ENCODE results near the gene NPIPB6.

Gene NPIPB6

DNA sequence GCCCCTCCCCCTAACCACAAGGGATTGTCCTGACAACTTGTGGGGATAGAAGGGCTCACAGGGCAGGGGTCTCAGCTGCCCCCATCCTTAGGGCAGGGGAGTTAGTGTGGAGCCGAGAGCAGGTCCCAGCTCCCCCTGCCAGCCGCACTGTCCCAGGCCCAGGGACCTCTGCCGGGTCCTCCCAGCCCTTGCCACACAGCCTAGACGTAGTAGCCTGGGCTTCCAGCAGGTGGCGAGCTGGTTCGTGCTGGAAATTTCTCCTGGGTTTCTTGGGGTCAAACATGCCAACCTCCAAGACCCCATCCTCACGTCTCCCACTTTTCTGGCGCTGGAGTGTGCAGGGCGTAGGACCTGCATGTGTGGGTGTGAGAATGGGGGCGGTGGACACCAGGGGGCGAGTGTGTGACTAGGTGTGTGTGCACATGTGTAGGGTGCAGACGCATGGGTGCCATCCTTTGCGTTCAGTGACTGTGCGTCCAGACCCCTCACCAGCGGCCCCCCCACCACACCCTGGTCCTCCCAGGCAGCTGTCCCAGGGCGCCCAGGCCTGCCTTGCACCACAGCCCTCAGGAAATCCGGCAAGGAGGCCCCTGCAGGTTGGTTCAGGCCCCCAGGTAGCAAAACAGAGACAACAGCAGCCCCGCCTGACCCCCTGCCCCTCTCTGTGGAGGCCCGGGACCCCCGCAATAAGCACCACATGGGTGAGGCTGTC, 41.5 kb downstream of the NPIPB6 start:
- peak; percentile 11 for DNase-seq

DNA sequence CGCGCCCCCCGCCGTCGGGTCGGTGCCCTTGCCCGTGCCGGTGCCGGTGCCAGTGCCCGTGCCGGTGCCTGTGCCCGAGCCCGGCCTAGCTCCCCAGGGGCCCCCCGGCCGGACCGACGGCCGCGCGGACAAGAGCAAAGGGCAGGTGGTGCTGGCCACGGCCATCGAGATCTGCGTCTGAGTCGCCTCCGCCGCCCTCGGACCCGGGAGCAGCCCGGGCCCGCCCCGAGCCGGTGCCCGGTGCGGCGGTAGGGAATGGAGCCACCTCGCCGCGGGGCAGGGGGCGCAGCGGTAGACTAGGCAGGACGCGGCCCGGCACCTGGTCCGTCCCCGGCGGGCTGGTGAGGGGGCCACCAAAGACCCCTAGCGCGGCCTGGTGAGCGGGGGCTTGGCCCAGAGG, 42.6 kb downstream of the NPIPB6 start:
- DNase-seq, result no peak

DNA sequence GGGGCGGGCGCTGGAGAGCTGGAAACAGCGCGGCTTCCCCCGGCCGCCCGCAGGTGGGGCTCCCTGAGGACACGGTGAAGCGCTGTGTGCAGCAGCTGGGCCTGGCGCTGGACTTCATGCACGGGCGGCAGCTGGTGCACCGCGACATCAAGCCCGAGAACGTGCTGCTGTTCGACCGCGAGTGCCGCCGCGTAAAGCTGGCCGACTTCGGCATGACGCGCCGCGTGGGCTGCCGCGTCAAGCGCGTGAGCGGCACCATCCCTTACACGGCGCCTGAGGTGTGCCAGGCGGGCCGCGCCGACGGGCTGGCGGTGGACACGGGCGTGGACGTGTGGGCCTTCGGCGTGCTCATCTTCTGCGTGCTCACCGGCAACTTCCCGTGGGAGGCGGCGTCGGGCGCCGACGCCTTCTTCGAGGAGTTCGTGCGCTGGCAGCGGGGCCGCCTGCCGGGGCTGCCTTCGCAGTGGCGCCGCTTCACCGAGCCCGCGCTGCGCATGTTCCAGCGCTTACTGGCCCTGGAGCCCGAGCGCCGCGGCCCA, 43.2 kb downstream of the NPIPB6 start:
- DNase-seq, result no peak

DNA sequence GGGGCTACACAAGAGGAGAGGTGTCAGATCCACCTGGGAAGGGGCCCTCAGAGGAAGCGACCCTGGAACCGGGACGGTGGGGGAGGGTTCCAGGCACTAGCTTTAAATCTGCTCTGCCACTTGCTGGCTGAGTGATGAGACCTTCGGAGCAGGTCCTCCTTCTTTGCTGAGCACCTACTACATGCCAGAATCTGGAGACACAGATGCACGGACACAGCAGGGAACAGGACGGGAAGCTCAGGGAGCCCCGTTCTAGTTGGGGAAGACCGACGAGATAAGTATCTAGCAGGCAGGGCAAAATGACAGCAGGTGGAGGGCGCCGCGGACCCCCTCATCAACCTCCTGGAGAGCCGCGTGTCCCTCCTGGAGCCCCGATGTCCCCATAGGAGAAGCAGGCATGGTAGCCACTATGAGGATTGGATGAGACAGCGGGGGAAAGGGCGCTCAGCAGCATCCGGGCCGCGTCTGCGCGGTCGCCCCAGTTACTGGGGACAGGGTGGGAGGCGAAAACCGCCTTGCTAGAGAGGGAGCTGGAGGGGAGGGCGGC, 43.8 kb downstream of the NPIPB6 start:
- DNase-seq, result no peak

DNA sequence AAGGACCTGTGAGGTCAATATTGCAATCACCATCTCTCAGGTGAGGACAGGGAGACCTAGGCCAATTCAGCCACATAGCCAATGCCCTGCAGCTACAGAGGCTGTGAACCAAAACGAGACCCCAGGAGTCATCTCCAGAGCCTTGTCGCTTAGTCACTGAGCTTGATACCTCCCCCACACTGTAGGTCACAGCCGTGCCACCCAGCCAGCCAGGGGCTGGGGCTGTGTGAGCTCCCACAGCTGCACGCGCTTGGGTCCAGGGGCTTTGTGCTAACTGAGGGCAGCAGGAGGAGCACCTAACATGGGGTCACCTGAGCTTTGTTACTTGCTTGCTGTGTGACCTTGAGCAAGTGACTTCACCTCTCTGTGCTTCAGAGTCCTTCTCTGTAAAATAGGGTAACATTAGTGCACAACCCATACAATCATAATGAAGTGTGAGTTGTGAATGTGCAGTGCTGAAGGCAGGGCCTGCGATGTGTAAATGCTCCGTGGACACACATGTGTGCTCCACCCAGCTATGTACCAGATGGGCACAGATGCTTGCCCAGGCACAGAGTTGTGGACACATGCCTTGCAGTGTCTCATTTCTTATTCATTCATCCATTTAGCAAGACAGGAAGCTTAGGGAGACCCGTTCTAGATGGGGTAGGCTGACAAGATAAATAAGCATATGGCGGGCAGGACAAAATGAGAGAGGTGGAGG, 45.1 kb downstream of the NPIPB6 start:
- DNase-seq, result no peak

DNA sequence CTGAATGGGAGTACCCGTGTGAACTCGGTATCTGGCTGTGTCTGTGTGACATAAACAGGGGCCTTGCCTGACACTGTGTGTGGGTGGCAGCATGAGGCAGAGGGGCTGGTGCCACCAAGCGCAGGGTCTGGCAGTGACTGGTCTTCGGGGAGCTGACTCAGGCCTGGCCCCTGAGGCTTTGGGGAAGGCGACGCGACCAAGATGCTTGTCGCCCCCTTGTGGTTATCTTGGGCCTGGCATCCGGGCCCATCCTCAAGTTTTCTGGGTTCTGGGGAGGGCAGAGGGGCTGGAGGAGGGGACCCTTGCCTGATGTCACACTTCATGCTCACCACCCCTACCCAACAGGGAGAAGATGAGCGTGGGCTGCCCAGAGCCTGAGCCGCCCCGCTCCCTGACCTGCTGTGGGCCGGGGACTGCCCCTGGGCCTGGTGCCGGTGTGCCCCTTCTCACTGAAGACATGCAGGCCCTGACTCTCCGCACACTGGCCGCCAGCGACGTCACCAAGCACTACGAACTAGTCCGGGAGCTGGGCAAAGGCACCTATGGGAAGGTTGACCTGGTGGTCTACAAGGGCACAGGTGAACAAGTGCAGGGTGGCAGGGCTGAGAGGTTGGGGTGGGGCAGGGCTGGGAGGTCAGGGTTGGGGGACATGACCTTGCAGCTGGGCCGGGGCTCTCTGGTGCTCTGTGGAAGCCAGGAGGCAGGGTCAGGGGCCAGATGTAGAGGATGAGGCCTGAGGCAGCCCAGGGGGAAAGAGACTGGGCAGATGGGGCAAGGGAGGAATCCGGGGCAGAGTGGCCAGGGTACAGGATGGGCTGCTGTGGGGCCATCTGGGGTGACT, 46.0 kb downstream of the NPIPB6 start:
- DNase-seq, result peak; percentile 26

DNA sequence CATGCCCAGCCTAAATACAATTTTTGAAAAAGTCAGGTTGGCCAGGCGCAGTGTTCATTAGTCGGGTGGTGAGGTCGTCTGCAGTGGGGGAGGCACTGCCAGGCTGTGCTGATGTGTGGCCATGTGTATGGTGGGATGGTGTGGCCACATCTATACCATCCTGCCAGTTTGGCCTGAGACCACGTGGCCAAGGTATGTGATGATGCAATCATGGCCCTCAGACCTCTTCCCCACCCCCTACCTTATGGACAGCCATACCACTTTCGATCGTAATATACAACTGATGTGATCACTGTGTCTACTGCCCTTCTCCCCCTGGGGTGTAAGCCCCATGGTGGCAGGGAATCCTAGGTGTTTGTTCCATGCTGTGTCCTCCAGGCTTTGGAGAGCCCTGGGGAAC, 47.3 kb downstream of the NPIPB6 start:
- no peak for DNase-seq

DNA sequence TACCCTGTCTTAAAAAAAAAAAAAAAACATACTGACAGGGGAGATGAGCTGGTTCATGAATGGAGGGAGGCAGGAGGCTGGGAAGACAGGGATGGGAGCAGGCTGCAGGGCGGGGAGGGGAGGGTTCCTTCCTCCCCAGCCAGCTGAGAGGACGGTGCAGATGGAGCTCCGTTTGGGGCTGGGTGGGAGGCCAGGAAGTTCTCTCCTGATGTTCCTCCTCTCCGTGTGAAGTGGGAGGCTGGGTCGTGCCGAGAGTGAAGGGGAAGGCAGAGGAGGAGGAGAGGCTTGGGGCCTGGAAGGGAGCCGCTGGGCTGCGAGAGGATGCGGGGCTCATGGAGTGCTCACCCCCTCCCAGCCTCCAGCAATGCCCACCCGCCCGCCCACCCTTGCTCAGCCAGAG, 49.7 kb downstream of the NPIPB6 start:
- DNase-seq, result no peak

DNA sequence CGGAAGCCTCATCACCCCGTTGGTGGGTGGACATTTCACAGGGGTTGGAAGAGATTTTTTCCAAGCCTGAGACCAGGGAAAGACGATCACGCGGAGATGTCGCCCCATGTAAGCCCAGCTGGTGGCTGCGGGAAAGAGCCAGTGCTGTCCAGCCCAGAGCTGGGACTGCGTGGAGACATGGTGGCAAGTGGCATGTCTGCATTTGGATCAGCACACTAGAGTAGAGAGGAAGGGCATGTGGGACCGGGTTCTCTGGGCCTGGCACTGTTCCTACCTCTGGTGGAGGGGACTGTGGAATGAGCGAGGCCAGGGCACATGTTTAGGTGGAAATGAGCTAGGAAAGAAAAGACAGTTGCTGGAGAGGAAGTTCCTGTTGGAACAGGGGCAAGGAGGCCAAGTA, 51.0 kb downstream of the NPIPB6 start:
- no peak for DNase-seq

DNA sequence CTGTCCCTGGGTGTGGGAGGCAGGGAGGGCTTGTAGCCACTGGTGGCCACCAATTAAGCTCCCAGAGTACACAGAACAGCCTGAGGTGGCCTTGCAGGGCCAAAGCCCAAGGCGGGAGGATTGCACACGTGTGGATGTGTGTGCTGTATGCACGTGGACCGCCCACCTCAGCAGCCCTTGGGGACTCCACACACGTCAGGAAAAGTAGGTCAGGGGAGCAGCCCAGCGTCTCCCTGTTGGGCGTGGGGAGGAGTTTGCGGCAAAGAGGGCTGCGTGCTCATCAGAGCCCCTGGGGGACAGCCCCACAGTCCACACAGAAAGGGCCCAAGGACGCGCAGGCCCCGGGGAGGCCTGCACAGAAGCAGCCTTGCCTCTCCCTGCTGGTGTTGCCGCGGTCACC, 51.4 kb downstream of the NPIPB6 start:
- DNase-seq, result no peak

DNA sequence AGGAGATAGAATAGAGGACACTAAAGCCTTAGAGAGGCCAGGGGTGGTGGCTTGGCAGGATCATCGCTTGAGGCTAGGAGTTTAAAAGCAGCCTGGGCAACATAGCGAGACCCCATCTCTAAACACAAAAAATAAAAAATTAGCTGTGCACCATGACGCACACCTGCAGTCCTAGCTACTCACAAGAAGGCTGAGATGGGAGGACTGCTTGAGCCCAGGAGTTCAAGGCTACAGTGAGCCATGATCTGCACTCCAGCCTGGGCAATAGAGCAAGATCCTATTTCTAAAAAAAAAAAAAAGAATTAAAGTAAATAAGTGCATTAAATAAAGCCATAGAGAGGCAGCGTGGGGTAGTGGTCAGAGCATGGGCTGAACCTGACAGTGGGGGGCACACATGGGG, 51.9 kb downstream of the NPIPB6 start:
- no peak for DNase-seq

DNA sequence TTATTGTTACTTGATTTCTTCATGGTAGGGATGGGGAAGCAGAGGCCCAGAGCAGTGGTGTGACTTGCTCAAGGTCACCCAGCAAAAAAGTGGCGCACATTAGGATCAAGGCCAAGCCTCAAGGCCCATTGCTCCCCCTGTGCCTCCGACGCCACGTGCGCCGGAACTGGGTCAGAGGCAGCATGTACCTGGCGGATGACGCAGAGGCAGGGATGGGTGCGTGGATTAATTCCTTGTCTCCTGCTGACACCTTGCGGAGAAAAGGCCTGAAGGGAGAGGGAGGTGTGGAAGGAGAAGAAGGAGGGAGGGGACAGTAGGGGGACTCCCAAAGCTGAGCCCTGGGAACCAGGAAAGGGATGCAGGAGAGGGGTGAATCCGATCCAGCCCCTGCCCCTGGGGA, 52.5 kb downstream of the NPIPB6 start:
- DNase-seq, result no peak

DNA sequence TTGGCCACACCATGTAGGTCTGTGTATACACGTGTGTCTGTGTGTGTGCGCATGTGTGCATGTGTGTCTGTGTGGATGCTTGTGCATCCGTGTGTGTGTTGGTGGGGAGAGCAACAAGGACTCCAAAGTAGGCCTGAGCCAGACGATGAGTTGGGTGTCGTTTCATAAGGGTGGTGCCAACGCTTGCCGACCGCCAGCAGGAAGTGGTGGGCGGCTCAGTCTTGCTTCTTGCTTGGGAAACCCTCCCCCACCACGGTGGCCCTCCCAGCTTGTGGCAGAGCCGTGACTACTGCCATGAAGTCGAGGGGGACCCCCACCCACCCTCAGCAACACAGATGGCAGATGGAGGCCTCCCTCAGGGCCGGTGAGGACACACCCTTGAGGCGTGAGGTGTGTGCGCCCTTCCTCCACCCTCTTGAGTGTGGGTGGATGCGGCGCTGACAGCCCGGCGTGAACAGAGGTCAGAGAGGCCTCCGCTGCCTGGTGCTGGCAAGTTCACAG, 53.4 kb downstream of the NPIPB6 start:
- DNase-seq, result no peak

DNA sequence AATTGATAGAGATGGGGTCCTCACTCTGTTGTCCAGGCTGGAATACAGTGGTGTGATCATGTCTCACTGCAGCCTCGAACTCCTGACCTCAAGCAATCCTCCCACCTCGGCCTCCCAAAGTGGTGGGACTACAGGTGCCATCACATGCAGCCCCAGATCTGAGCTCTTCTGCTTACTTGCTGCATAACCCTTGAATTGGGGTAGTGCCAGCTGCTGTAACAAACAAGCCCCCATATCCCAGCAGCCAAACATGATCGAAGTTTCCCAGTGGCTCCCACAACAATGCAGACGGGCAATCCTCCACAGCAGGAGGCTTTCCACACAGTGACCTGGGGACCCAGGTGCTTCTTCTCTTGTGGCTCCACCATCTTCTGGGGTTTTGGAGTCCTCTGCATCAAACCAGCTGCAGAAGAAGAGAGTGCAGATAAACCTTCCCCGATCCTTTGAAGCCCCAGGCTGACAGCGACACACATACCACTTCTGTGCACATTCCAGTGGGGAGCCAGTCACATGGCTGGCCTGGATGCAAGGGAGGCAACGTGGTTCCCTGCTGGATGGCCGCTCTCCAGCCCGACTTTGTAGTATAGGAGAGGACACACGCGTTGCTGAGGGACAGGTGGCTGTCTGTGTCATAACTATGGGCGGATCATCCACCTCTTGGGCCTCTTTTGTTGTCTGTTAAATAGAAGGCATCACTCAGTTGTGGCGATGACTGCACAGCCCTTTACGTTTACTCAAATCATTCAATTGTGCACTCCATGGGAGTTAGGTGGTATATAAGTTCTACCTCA, 54.3 kb downstream of the NPIPB6 start:
- no peak for DNase-seq

DNA sequence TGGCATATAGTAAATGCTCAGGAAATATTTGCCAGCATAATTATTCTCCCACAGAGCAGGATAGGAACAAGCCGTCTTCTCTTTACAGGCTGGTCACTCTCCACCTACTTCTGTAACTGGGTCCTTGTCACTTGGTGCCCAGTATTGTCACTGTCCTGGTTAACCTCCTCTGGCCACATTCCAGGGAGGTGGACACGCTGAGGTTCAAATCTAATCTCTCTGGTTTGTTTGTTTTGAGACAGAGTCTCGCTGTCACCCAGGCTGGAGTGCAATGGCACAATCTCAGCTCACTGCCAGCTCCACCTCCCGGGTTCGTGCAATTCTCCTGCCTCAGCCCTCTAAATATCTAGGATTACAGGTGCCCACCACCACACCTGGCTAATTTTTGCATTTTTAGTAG, 55.4 kb downstream of the NPIPB6 start:
- DNase-seq, result no peak

DNA sequence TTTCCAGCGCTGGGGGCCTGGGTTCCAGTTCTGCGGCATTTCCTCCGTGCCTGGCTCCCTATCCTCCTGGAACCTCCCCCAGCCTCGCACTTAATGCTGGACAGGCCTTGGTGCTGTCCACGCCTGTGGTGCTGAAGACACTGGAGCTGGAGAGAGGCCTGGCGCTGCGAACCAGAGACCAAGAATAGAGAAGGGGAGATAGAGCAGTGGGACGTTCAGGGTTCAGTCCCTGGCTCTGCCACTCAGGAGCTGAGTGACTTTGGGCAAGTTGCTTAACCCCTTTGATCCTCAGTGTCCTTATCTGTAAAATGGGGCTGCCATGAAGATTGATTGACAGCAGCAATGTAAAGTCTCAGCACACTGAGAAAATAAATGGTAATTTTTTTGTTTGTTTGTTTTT, 59.1 kb downstream of the NPIPB6 start:
- peak; percentile 38 for DNase-seq

DNA sequence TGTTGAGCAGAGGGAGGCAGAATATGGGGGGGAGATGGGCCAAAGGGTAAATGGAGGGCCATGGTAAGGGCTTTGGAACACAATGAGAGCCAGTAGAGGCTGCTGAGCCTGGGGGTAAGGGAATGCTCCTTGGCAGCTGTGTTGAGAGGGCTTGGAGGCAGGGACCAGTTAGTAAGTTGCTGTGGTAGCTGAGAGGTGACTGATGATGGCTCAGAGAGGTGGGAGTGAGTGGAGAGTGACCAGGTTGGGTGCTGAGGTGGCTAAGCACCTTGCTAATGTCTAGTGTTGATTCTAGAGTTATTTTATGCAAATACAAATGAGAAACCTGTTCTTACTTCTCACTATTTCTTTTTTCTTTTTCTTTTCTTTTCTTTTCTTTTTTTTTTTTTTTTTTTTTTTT, 60.2 kb downstream of the NPIPB6 start:
- no peak for DNase-seq

DNA sequence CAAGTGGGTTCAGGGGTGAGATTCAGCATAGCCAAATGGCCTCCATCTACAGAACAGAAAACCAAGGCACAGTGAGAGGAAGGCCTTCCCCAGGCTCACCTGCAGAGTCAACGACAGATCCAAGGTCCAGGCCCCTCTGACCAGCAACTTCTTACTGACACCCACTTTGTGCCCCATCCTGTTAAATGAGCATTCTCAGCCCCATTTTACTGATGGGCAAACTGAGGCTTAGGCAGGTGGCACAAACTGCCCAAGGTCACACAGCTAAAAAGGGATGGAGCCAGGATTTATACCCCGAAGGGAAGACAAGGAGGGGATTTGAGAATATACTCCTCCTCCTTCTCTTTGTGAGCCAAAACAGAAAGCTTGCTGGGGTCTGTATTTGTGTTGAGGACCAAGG, 61.7 kb downstream of the NPIPB6 start:
- no peak for DNase-seq

DNA sequence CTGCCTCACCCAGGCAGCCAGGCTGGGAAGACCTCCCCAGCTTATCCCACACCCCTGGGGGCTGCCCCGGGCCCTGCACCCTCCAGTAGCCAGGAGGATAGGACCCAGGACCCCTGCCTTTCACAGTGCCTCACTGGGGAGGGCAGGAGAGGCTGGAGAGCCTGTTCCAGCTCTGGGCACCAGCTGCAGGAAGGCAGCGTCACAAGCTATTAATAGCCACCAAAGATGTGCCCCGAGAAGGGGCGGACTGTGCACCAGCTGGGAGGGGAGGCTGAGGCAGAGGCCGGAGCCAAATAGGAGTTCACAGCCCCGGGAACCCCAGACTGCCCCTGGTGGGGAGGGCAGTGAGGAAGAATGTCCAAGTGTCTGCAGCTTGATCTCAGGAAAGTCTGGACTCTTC, 62.2 kb downstream of the NPIPB6 start:
- no peak for DNase-seq

DNA sequence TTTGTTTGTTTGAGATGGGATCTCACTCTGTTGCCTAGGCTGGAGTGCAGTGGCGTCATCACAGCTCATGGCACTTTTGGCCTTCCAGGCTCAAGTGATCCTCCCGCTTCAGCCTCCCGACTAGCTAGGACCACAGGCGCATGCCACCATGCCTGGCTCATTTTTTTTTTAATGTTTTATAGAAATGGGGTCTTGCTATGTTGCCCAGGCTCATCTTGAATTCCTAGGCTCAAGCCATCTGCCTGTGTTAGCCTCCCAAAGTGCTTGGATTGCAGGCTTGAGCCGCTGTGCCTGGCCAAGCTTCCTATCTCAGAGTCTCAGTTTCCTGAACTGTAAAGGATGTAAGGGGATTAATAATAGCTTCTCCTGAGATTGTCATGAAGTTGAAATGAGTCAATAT, 63.0 kb downstream of the NPIPB6 start:
- DNase-seq, result no peak

DNA sequence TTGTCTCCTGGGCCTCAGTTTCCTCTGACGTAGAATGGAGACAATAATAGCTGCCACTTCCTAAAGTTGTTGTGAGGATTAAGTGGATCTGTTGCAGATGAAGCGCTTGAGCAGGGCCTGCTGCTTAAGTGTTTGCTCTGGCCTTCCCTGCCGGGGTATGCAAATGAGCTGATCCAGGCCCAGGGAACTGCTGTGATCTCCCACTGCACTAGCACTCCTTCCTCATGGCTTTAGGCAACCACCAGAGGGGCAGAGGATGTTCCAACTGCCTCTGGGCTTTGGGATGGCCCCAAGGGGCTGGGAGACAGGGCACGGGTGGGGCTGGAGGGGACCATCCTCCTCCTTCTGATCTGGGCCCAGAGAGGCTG, 64.8 kb downstream of the NPIPB6 start:
- DNase-seq, result no peak

DNA sequence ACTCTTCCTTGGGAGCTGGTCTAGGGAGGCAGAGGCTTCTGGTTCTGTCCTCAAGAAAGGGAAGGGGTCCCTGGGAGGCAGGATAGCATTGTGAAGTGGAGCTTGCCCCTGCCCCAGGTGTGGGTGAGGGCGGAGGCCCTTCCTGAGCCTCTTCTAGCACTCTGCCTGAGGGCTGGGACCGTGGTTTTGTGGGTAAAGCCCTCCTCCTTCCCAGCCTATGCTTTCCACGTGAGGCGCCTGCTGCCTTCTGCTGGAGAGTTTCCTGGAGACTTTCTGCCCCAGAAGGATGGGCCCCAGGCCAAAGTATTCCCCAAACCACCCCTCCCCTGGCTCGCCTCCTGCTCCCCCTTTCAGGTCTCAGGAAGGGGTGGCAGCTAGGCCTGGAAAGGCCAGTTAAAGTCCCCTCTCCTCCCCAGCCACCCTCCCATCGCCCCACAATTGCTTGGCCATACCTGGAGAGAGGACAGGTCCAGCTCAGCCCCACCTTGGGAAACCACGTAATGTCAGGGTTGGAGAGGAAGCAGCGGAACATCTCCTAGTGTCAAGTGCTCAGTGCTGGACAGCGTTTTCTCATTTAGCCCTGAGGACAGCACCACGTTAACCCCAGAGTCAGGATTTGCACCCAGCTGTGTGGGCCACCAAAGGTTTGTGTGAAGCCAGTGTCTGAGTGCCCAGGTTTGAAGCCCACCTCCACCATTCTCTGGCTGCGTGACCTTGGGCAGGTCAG, 65.4 kb downstream of the NPIPB6 start:
- DNase-seq, result no peak

Measured in fibroblast of upper back skin (primary cell).